HCT116 (cell line): Measurements from ENCODE around the gene CCDC126.

Experiments used
- CEBPB ChIP-seq: IDR thresholded peaks from 2 replicates; pipeline ENCODE4 v1.6.1; 2012; ENCODE audit warnings: low read depth
- EGR1 ChIP-seq: IDR thresholded peaks from 2 replicates; pipeline ENCODE4 v1.6.1; 2012; ENCODE audit warnings: low read depth
- ELF1 ChIP-seq: IDR thresholded peaks from 2 replicates; pipeline ENCODE4 v1.6.1; 2012; ENCODE audit warnings: low read depth, borderline replicate concordance
- EZH2 ChIP-seq: fragments of 200-600 bp; sonication (generic); IDR thresholded peaks from 2 replicates; pipeline ENCODE4 v1.6.1; 2017; ENCODE audit warnings: antibody characterized with exemption, mixed run types
- EZH2phosphoT487 ChIP-seq: fragments of 200-600 bp; IDR thresholded peaks from 2 replicates; pipeline ENCODE4 v1.6.1; 2018; ENCODE audit warnings: antibody characterized with exemption, borderline replicate concordance
- JUND ChIP-seq: IDR thresholded peaks from 2 replicates; pipeline ENCODE4 v1.6.1; 2012
- POLR2A ChIP-seq: IDR thresholded peaks from 2 replicates; pipeline ENCODE4 v1.7.0; 2011; ENCODE audit warnings: borderline replicate concordance; ENCODE audit not compliant: insufficient read depth, insufficient read length; ENCODE audit errors: extremely low read depth
- RAD21 ChIP-seq: IDR thresholded peaks from 2 replicates; pipeline ENCODE4 v1.6.1; 2012; ENCODE audit warnings: low read depth, mild to moderate bottlenecking
- REST ChIP-seq: IDR thresholded peaks from 2 replicates; pipeline ENCODE4 v1.6.1; 2012; ENCODE audit warnings: low read depth
- SP1 ChIP-seq: IDR thresholded peaks from 2 replicates; pipeline ENCODE4 v1.6.1; 2012; ENCODE audit warnings: low read depth
- TF ChIP-seq, protein P1 (sequence below), 3 experiments: fragments of 200-600 bp in 1 of 3; sonication (generic) in 1 of 3; IDR thresholded peaks in 2 of 3; conservative IDR thresholded peaks in 1 of 3; 2 replicates each; pipeline ENCODE4 v1.5.1; 2012 to 2017; ENCODE audit warnings: low read depth in 2 of 3, low read length in 2 of 3, antibody characterized with exemption in 1 of 3, borderline replicate concordance in 1 of 3, control low read depth in 1 of 3, mild to moderate bottlenecking in 1 of 3, mixed read lengths in 1 of 3, mixed run types in 1 of 3, moderate library complexity in 1 of 3; ENCODE audit not compliant: insufficient read depth in 1 of 3

GRCh38 chr7:23689165-23689564 lies 92.0 kb downstream of the CCDC126 start:
- no peak for TF ChIP-seq CEBPB
- no peak for TF ChIP-seq RAD21
- TF ChIP-seq, protein P1, sequence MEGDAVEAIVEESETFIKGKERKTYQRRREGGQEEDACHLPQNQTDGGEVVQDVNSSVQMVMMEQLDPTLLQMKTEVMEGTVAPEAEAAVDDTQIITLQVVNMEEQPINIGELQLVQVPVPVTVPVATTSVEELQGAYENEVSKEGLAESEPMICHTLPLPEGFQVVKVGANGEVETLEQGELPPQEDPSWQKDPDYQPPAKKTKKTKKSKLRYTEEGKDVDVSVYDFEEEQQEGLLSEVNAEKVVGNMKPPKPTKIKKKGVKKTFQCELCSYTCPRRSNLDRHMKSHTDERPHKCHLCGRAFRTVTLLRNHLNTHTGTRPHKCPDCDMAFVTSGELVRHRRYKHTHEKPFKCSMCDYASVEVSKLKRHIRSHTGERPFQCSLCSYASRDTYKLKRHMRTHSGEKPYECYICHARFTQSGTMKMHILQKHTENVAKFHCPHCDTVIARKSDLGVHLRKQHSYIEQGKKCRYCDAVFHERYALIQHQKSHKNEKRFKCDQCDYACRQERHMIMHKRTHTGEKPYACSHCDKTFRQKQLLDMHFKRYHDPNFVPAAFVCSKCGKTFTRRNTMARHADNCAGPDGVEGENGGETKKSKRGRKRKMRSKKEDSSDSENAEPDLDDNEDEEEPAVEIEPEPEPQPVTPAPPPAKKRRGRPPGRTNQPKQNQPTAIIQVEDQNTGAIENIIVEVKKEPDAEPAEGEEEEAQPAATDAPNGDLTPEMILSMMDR (IDR thresholded peaks at IDR 0.05 in 2 of 3, conservative IDR thresholded peaks at IDR 0.05 in 1 of 3; ENCODE audit: borderline replicate concordance in 1 of 3, insufficient read depth in 1 of 3, low read depth in 2 of 3, low read length in 2 of 3), result no peak
- no peak for TF ChIP-seq ELF1
- no peak for TF ChIP-seq EZH2phosphoT487
- no peak for TF ChIP-seq REST
- no peak for TF ChIP-seq POLR2A
- no peak for TF ChIP-seq EZH2
- TF ChIP-seq JUND, result no peak
- TF ChIP-seq EGR1, result no peak
- TF ChIP-seq SP1, result no peak
